IMR-90 (cell line): Measurements from ENCODE around the gene DMRT1. TPM values are rescaled to one million over a fixed set of nuclear protein-coding genes. Genes with fewer than 3 reads are reported as not detected.

Experiments
- ATAC-seq: fragments of 200-7000 bp; cut with Tn5 transposase; 2 replicates; pipeline ENCODE4 v1.9.1; 2020; ENCODE audit warnings: low read depth, mild to moderate bottlenecking, moderate library complexity
- BruUV-seq: library from RNA; stranded (reverse); fragments of 400-500 nt; replicated peaks from 2 replicates; lab custom pipeline; 2021; lab: Mats Ljungman, UMichigan
- CTCF ChIA-PET: fragments of 300-600 bp; formaldehyde crosslinking; extraction: SDS; loops from one replicate; lab custom pipeline; 2021; ENCODE audit warnings: antibody characterized with exemption; lab: Yijun Ruan, JAX
- POLR2A ChIA-PET: fragments of 300-600 bp; sonication (Branson Sonifier 250); formaldehyde crosslinking; loops from one replicate; lab custom pipeline; 2022; ENCODE audit warnings: antibody characterized with exemption; ENCODE audit not compliant: unreplicated experiment; lab: Charles Lee
- DNase-seq: peaks from one replicate; pipeline ENCODE4 v3.0.0; 2013
- H2AFZ ChIP-seq: replicated peaks from 2 replicates; pipeline ENCODE3; 2013; ENCODE audit warnings: low read length, mild to moderate bottlenecking; ENCODE audit not compliant: poor library complexity
- H2AK5ac ChIP-seq: 2 replicates; pipeline ENCODE4 v1.6.1; 2013; ENCODE audit warnings: low read depth, low read length, inconsistent platforms
- H2AK9ac ChIP-seq: replicated peaks from 2 replicates; pipeline ENCODE3; 2013; ENCODE audit warnings: mild to moderate bottlenecking, low read depth, low read length, moderate library complexity; ENCODE audit not compliant: poor library complexity
- H2BK120ac ChIP-seq: 2 replicates; pipeline ENCODE4 v1.6.1; 2013; ENCODE audit warnings: low read depth, low read length, inconsistent platforms
- H2BK15ac ChIP-seq: 3 replicates; pipeline ENCODE4 v1.6.1; 2013; ENCODE audit warnings: low read depth, low read length, inconsistent platforms
- H2BK20ac ChIP-seq: 2 replicates; pipeline ENCODE4 v1.6.1; 2013; ENCODE audit warnings: low read depth, mild to moderate bottlenecking, inconsistent platforms, low read length, moderate library complexity
- H2BK5ac ChIP-seq: 2 replicates; pipeline ENCODE4 v1.6.1; 2013; ENCODE audit warnings: mild to moderate bottlenecking, low read depth, low read length, inconsistent platforms; ENCODE audit not compliant: poor library complexity, severe bottlenecking
- H3K14ac ChIP-seq: replicated peaks from 2 replicates; pipeline ENCODE4 v1.6.1; 2013; ENCODE audit warnings: low read depth, low read length, inconsistent platforms
- H3K18ac ChIP-seq: 2 replicates; pipeline ENCODE4 v1.6.1; 2013; ENCODE audit warnings: low read depth, low read length, control low read depth
- H3K23ac ChIP-seq: 2 replicates; pipeline ENCODE4 v1.6.1; 2013; ENCODE audit warnings: low read depth, low read length, inconsistent platforms
- H3K27ac ChIP-seq: 2 replicates; pipeline ENCODE4 v1.5.1; 2013; ENCODE audit warnings: mild to moderate bottlenecking, control low read depth, low read length; ENCODE audit not compliant: insufficient read depth
- H3K27me3 ChIP-seq: 2 replicates; pipeline ENCODE4 v1.6.1; 2013; ENCODE audit warnings: low read length; ENCODE audit not compliant: control insufficient read depth, insufficient read depth
- H3K36me3 ChIP-seq: 2 replicates; pipeline ENCODE4 v1.6.1; 2013; ENCODE audit warnings: low read length, mixed read lengths; ENCODE audit not compliant: control insufficient read depth, insufficient read depth
- H3K4ac ChIP-seq: 2 replicates; pipeline ENCODE4 v1.6.1; 2013; ENCODE audit warnings: low read depth, low read length, inconsistent platforms
- H3K4me1 ChIP-seq: 2 replicates; pipeline ENCODE4 v1.6.1; 2013; ENCODE audit warnings: low read length, mixed read lengths; ENCODE audit not compliant: control insufficient read depth, insufficient read depth
- H3K4me2 ChIP-seq: 2 replicates; pipeline ENCODE4 v1.6.1; 2013; ENCODE audit warnings: low read depth, mild to moderate bottlenecking, control low read depth, low read length, moderate library complexity
- H3K4me3 ChIP-seq: 2 replicates; pipeline ENCODE4 v1.5.1; 2013; ENCODE audit warnings: low read depth, mild to moderate bottlenecking, control low read depth, low read length, moderate library complexity; ENCODE audit not compliant: insufficient read depth
- H3K56ac ChIP-seq: 2 replicates; pipeline ENCODE4 v1.6.1; 2013; ENCODE audit warnings: low read length, inconsistent platforms; ENCODE audit not compliant: insufficient read depth; ENCODE audit errors: extremely low read depth
- H3K79me1 ChIP-seq, 2 experiments: 2 replicates each; pipeline ENCODE4 v1.6.1; 2013; ENCODE audit warnings: low read length in 2 of 2, inconsistent platforms in 1 of 2, low read depth in 1 of 2
- H3K9ac ChIP-seq: 2 replicates; pipeline ENCODE4 v1.6.1; 2013; ENCODE audit warnings: low read depth, low read length, control low read depth
- H3K9me1 ChIP-seq: 2 replicates; pipeline ENCODE4 v1.6.1; 2013; ENCODE audit warnings: low read length, inconsistent platforms; ENCODE audit not compliant: insufficient read depth
- H3K9me3 ChIP-seq: 2 replicates; pipeline ENCODE4 v1.6.1; 2013; ENCODE audit warnings: low read length; ENCODE audit not compliant: control insufficient read depth, insufficient read depth
- H4K20me1 ChIP-seq: 2 replicates; pipeline ENCODE4 v1.6.1; 2013; ENCODE audit warnings: low read length, inconsistent platforms; ENCODE audit not compliant: insufficient read depth
- H4K5ac ChIP-seq: 2 replicates; pipeline ENCODE4 v1.6.1; 2013; ENCODE audit warnings: mild to moderate bottlenecking, low read depth, low read length, control low read depth
- H4K8ac ChIP-seq, 2 experiments: 2 replicates each; pipeline ENCODE4 v1.6.1; 2013; ENCODE audit warnings: low read depth in 2 of 2, low read length in 2 of 2, control low read depth in 1 of 2, inconsistent platforms in 1 of 2
- H4K91ac ChIP-seq: 2 replicates; pipeline ENCODE4 v1.6.1; 2013; ENCODE audit warnings: low read depth, low read length, inconsistent platforms; ENCODE audit not compliant: insufficient read depth
- NFE2L2 ChIP-seq: fragments of 150-350 bp; IDR thresholded peaks from 2 replicates; pipeline ENCODE4 v1.6.1; 2016; ENCODE audit warnings: low read depth, mild to moderate bottlenecking, low read length
- RAD21 ChIP-seq: IDR thresholded peaks from 2 replicates; pipeline ENCODE4 v1.6.1; 2012; ENCODE audit warnings: low read length, improper control_type of control experiment
- SMC3 ChIP-seq: fragments of 150-350 bp; IDR thresholded peaks from 2 replicates; pipeline ENCODE4 v1.6.1; 2016; ENCODE audit warnings: low read depth, mild to moderate bottlenecking, antibody characterized with exemption, low read length, moderate library complexity
- WGBS, 2 experiments: methylation state at CpG; one replicate each; pipeline versions ENCODE4 v1.1.5 to v1.1.7; 2013; ENCODE audit warnings: missing lambda C conversion rate in 2 of 2; ENCODE audit not compliant: insufficient read length in 1 of 2; ENCODE audit errors: extremely low coverage in 2 of 2; 5-methylcytosine and 5-hydroxymethylcytosine counted together
- dilution Hi-C: fragments of 300-500 bp; cut with HindIII; formaldehyde crosslinking; loops from one replicate; pipeline ENCODE4 v1.14.3; 2018; ENCODE audit warnings: low sequenced_read_pairs; ENCODE audit not compliant: unreplicated experiment
- in situ Hi-C: fragments of 300-500 bp; cut with MboI; formaldehyde crosslinking; loops from 3 replicates; pipeline ENCODE4 v1.14.3; 2019; ENCODE audit warnings: low sequenced_read_pairs, inconsistent platforms, mixed read lengths
- intact Hi-C: fragments of 100-400 bp; cut with micrococcal nuclease; formaldehyde crosslinking; loops from 2 replicates; pipeline ENCODE4 v1.10.0; 2022
- polyA plus RNA-seq, 3 experiments: library from polyadenylated mRNA; depleted of rRNA; stranded (reverse); fragments of >200 nt; gene quantifications; 2 replicates each; pipeline ENCODE4 v1.2.3, GENCODE V29; 2012; ENCODE audit warnings: low replicate concordance in 1 of 3
- total RNA-seq: library from RNA; depleted of rRNA; stranded (reverse); fragments of >200 nt; gene quantifications from 2 replicates; pipeline ENCODE4 v1.2.3, GENCODE V29; 2012
- TF ChIP-seq, protein P1 (sequence below): fragments of 150-350 bp; IDR thresholded peaks from 2 replicates; pipeline ENCODE4 v1.6.1; 2016; ENCODE audit warnings: low read depth, mild to moderate bottlenecking, low read length, moderate library complexity, borderline replicate concordance
- TF ChIP-seq, protein P2 (sequence below): conservative IDR thresholded peaks from 2 replicates; pipeline ENCODE4 v1.5.1; 2012; ENCODE audit warnings: mild to moderate bottlenecking, low read depth, low read length, improper control_type of control experiment

Gene DMRT1
- total and polyA plus RNA-seq, 2 of the 4 experiments (the other 2 are of a cell fraction), result not detected

DNA sequence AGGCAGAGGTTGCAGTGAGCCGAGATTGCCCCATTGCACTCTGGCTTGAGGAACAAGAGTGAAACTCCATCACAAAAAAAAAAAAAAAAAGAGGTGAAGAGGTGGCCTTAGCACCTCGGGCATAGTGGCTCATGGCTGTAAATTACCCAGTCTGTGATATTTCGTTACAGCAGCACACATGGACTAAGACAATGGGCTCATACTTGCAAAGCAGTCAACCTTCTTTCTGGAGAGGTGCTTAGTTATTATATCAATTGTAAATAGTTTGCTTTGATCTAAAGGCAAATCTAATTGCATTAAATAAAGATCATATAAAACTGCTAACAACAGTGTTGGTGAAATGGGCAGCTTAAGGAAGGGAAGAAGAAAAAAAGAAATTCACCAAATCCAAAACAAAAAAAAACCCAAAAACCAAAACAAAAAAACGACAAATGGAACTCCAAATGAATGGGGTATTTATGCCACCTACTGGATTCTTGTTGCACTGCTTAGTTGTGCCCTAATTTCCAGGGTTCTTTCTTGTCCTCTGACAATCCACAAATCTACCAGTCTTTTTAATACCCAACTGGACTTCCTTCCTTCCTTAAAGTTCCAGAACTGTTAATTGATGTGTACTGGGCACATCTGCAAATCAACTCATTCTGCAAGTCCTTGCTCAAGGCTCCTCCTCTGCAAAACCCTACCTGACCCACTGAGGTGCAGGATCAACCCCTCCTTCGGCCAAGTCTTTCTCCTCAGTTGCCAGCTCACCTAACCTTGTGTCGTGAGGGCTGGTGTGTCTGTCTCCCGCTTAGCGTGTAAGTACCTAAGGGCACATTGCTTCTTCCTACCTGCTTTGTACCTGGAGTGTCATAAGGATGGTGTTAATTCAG lies 35.0 kb upstream of the DMRT1 start:
- H2BK120ac ChIP-seq, result peak overlapping the region; percentile 33
- peaks cover 8% of the 10 kb centered on the region for H3K4me1 ChIP-seq
- no peak overlapping the region for H2BK5ac ChIP-seq
- no peak overlapping the region for H3K27ac ChIP-seq
- no peak overlapping the region; the same call in 1 of the 2 replicates for H2BK20ac ChIP-seq
- H2AFZ ChIP-seq, result no peak overlapping the region
- H4K5ac ChIP-seq, result no peak overlapping the region
- no peak overlapping the region for H3K9ac ChIP-seq
- peak; percentile 37; the same call in 1 of the 2 replicates for ATAC-seq
- in situ Hi-C loops, result loop anchor here (5.0 kb wide), 1 partner anchor 194 kb away; no protein-coding TSS in a partner anchor
- peaks cover 4 to 6% of the 10 kb centered on the region in 2 experiments; a peak in 2 of 4 replicates for H3K79me1 ChIP-seq
- peak overlapping the region; percentile 40; the same call in 1 of the 2 replicates for H3K4ac ChIP-seq
- no peak overlapping the region for H4K8ac ChIP-seq
- no peaks in the 10 kb centered on the region for H3K36me3 ChIP-seq
- TF ChIP-seq NFE2L2, result no peak
- TF ChIP-seq RAD21, result peak; percentile 88
- peak; percentile 95 for TF ChIP-seq SMC3
- TF ChIP-seq, protein P1, sequence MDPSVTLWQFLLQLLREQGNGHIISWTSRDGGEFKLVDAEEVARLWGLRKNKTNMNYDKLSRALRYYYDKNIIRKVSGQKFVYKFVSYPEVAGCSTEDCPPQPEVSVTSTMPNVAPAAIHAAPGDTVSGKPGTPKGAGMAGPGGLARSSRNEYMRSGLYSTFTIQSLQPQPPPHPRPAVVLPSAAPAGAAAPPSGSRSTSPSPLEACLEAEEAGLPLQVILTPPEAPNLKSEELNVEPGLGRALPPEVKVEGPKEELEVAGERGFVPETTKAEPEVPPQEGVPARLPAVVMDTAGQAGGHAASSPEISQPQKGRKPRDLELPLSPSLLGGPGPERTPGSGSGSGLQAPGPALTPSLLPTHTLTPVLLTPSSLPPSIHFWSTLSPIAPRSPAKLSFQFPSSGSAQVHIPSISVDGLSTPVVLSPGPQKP, result no peak
- TF ChIP-seq, protein P2, sequence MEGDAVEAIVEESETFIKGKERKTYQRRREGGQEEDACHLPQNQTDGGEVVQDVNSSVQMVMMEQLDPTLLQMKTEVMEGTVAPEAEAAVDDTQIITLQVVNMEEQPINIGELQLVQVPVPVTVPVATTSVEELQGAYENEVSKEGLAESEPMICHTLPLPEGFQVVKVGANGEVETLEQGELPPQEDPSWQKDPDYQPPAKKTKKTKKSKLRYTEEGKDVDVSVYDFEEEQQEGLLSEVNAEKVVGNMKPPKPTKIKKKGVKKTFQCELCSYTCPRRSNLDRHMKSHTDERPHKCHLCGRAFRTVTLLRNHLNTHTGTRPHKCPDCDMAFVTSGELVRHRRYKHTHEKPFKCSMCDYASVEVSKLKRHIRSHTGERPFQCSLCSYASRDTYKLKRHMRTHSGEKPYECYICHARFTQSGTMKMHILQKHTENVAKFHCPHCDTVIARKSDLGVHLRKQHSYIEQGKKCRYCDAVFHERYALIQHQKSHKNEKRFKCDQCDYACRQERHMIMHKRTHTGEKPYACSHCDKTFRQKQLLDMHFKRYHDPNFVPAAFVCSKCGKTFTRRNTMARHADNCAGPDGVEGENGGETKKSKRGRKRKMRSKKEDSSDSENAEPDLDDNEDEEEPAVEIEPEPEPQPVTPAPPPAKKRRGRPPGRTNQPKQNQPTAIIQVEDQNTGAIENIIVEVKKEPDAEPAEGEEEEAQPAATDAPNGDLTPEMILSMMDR, result peak; percentile 92
- ChIA-PET POLR2A (interaction anchor here (0.6 kb wide), 1 partner anchor 19 kb away, joined by 5 read pairs; no protein-coding TSS in a partner anchor), CTCF (interaction anchor here (0.5 to 0.7 kb wide), 4 partner anchors 28 to 198 kb away, joined by 3 to 6 read pairs (median 3); no protein-coding TSS in a partner anchor)
- no peak overlapping the region for H3K23ac ChIP-seq
- H3K9me1 ChIP-seq, result no peaks in the 10 kb centered on the region
- DNase-seq, result peak; percentile 51
- H3K4me3 ChIP-seq, result no peak overlapping the region
- H3K14ac ChIP-seq, result no peak overlapping the region
- no peak overlapping the region for H3K56ac ChIP-seq
- peak overlapping the region; percentile 53 for H2AK5ac ChIP-seq
- dilution Hi-C loops, result no loop called here
- 0 out of 3 replicates have a peak overlapping the region, but pooled peaks have one; percentile 15 for H2BK15ac ChIP-seq
- H4K91ac ChIP-seq, result 0 out of 2 replicates have a peak overlapping the region, but pooled peaks have one; percentile 20
- H4K20me1 ChIP-seq, result no peaks in the 10 kb centered on the region
- WGBS, 2 experiments, result no CpG with 5 or more reads among the region's 8 CpGs
- intact Hi-C loops, result loop anchor here (1.0 to 5.0 kb wide), 4 partner anchors 122 to 420 kb away; no protein-coding TSS in a partner anchor
- no peak overlapping the region for H3K4me2 ChIP-seq
- H3K9me3 ChIP-seq, result no peaks in the 10 kb centered on the region
- no peaks in the 10 kb centered on the region for H3K27me3 ChIP-seq
- BruUV-seq, result no TSS peak
- no peak overlapping the region for H2AK9ac ChIP-seq
- H3K18ac ChIP-seq, result no peak overlapping the region
